T-helper 22 cell (primary cell): Measurements from ENCODE around the gene SAMD4A.

Experiments
- DNase-seq: peaks from one replicate; pipeline ENCODE4 v3.0.0-alpha.2; 2020; ENCODE audit warnings: low read depth

SAMD4A gene

GRCh38 chr14:54662491-54663133 is 95.7 kb downstream of the SAMD4A start:
- DNase-seq, result no peak

DNA sequence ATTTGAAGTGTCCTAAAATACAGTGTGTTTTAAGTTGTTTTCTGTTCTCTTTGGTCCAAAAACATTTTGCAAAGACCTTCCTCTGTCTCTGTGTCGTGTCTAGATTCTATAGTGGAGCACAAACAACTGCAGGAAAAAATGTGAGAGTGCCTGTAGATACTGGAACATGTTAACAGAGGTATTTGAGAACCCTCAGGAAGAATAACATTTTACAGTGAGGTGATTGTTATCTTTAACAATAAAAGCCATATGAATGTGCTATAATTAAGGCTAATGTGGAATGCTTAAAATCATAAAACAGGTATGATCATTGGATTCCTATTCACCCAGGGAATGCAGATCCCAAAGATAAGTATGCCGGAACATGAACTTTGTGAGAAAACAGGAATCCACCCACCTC is 98.0 kb downstream of the SAMD4A start:
- no peak for DNase-seq

DNA sequence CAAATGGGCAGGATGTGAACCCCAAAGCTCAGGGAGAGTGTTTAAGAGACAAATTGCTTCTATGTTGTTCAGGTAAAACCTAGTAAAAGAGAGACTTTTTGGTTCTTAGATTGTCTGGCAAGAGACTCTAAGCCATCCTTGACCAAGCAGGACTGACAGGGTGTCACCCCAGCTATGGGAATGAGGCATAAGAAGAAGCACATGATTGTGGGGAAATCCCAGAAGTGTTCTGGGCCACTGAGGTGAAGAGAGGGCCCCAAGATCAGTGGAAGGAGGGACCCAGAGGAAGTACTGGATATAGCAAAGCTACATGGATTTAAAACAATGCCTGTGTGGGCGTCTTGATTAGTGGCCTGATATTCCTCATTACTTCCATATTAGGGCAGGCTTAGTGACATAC is 99.0 kb downstream of the SAMD4A start:
- no peak for DNase-seq

GRCh38 chr14:54667026-54667744 is 100.3 kb downstream of the SAMD4A start:
- no peak for DNase-seq

GRCh38 chr14:54667764-54668163 is 100.8 kb downstream of the SAMD4A start:
- no peak for DNase-seq

DNA sequence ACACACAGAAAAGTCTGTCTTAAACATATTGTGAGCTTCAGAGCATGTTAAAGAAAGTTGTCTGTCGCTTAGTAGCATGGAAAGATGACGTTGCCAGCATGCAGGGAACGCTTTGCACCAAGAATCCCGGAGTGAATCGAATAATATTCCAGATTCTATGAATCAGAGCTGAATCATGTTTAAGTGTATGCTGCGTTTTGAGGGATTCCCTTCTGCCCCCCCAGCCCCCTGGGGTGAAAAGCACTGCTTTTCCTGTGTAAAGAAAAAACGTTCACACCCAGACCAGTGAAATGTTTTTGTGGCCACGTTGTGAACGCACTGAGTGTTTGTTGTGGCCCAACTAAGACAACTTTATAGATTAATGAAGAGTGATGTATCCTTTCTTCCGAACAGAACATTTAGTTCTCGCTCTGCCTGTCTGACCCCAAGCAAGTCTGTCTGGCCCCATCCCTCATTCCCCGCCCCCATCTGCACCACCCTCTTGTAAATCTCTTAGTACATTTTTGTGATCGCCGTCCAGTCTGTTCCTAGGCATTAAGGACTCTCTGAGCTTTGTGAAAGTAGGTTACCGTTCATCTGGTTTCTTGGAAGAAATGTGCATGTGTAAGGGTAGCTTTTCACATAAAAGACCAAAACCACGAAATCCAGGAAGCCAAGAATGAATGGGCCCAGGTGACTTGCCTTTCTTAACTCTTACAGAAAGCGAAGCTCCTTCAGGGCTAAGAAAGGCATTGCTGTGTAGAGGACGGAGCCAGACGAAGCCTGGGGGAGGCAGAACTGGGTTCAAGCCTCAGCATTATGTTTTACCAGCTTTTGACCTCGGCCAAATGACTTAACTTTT is 103.0 kb downstream of the SAMD4A start:
- DNase-seq, result no peak

GRCh38 chr14:54671537-54671936 is 104.6 kb downstream of the SAMD4A start:
- DNase-seq, result no peak

DNA sequence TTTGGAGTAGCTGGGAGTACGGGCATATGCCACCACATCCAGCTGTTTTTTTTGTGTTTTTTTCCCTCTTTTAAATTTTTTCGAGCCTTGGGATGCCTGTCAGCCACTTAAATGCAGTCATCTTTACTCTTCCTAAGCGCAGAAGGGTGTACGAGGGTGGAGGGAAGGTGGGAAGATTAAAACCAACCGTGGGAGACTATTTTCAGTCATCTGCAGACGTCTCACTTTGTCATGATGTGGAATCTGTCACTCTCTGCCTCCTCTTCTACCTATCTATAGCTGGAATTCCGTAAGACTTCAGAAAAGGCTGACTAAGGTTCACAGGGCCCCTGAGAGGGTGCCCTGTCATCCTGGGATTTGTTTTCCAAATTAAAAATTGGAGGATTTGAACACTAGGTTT is 105.3 kb downstream of the SAMD4A start:
- no peak for DNase-seq

DNA sequence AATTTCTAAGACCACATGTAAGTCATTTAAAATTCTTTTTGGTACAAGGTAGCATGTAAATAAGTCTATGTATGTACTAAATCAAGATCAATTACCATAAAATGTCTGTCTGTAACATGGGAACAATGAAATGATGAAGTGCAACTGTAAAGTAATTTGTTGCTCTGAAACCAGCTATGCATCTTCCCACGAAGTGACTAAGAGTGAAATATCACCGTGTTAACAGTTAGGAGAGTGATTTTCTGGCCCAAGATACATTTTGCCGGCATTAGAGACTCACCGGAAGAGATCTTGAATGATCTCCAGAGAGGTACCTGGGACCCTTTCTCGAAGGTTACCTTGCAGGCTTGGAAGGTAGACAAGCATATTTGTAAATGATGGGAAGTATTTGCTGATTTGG is 105.8 kb downstream of the SAMD4A start:
- no peak for DNase-seq

- no peak for DNase-seq
Observed at GRCh38 chr14:54673193-54674045, 106.5 kb downstream of the SAMD4A start.

DNA sequence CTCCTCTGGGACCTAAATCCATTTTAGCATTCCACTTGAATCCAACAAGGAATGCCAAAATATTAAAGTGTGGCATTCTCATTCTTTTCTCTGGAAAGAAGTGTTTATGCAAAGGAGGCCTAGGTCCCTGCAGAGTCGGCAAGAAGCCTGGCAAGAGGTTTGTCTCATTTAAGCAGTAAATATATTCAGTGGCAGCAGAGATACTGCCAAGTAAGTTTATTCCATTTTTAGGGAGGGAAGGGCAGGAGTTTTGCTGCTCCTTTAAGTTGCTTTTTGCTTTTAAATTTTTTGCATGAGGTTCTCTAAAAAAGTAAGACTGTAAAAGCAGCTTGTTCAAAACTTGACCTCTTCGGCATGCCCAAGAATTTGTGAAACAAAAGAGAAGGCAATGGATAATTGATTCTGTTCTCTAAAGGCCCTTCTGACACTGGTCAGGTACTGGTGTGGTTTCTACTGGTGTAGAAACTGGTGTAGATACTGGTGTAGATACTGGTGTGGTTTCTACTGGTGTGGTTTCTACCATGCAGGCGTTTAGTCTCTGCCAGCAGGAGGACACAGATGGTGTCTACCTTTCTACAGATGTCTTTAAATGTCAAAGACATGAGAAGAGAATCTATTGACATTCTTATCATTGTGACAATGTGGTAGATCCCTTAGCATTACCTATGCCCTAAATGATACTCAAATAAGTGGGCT is 107.3 kb downstream of the SAMD4A start:
- no peak for DNase-seq

- DNase-seq, result no peak
Observed at GRCh38 chr14:54675236-54676128, 108.6 kb downstream of the SAMD4A start.

GRCh38 chr14:54676812-54677708 is 110.1 kb downstream of the SAMD4A start:
- no peak for DNase-seq

GRCh38 chr14:54680651-54681050 is 113.7 kb downstream of the SAMD4A start:
- no peak for DNase-seq

DNA sequence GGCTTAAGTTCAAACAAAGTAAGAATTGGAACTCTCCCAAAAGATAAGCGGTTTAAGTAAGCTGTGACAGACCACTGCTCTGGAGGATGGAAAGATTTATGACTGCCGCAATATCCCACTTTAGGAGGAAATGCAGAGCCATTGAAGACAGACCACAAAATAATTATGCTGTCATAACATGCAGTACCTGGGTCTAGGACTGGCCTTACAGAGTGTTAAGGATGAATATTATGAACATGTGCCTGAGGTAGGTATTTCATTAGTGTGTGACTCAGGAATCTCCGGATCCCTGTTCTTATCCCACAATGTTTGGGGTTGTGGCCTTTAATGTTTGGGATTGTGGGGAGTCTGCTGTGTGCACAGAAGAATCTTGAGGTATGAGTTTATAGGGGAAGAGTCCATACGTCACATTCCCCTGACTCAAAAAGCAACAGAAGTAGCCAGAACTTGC is 114.9 kb downstream of the SAMD4A start:
- no peak for DNase-seq

DNA sequence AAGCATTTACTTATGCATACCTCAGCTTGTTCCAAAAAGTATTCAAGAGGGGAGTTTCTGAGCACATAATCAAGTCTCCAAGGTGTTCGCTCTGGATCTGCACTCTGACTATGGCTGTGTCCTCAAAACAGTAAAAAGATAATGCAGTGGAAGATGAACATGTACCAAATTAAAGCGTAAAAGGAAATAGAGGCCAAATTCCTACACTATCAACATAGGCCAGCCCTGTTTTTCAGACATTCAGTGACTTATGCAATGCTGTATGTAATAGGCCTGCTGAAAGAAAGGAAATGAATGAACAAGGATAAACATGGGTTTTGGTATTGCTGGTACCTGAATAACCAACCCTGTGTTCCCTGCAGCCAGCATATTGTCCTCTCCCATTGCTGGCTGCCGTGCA is 115.7 kb downstream of the SAMD4A start:
- no peak for DNase-seq

DNA sequence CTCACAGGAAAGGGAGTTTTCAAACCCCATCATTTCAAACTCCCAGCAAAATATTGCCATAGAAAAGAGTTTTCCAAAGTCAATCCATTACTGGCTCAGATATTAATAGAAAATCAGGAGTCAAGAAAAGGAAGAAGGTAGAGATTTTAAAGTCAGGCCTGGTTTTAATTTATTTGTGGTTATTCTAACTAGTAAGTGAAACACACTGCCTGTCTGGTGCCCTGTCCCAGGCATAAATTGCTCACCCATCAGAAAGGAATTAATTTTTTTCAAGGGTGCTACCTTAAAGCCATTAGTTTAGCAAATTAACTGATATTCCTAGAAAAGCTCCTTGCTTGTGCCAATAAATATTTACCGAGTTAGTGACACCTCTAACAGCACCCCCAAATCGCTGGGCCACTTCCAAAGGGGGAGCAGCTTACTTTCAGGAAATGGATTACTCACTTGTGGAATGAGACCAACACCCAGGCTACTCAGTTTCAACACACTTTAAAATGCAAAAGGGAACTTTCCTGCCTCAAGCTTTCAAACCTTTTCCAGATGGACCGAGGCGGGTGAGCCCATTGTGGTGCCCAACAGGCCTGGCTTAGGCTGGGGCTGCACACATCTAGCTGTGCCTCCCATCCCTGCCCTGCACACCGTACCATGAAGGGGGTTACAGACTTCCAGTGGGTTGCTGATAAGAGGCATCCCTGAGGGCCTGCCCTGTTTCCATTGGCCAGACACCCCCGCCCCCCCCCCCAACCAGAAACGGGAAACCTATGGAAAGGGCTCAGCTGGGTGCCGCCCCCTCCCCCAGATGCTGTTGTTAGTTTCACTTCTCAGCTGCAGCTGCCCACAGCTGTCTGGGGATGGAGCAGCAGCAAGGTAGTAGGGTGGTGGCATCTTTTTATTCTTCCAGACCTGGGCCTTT is 117.2 kb downstream of the SAMD4A start:
- no peak for DNase-seq

DNA sequence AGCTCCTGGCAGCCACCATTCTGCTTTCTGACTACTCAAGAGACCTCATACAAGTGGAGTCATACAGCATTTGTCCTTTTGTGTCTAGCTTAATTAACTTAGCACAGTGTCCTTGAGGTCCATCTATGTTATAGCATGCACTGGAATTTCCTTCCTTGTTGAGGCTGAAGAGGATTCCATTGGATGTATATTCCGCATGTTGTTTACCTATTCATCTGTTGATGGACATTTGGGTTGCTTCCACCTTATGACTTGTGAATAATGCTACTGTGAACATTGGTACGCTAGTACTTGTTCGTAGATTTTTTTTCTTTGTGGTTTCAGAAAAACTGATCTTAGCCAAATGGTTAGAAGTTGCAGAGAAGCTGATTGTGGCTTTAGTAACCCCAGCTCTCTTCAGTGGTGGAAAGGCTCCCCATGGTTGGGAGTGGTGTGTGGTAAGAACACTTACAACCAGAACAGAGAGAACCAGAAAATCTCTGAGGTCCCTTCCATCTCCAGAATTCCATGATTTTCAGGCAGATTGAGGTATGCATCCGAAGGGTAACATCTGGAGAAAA is 118.4 kb downstream of the SAMD4A start:
- no peak for DNase-seq
